ENCODE data around the gene RIMOC1. TPM values are rescaled to one million over a fixed set of nuclear protein-coding genes. Genes with fewer than 3 reads are reported as not detected.

Gene RIMOC1
- total RNA-seq, 1 donor from 2014 or later = 28.2 TPM

GRCh38 chr5:41925555-41925951 is 21.4 kb downstream of the RIMOC1 start:
- H3K4me1 ChIP-seq = peaks cover 5% of the 10 kb centered on the region
- peak overlapping the region; percentile 98 for H3K27ac ChIP-seq
- TF ChIP-seq CTCF (IDR thresholded peaks at IDR 0.05) = no peak
- H3K36me3 ChIP-seq = peaks cover 20% of the 10 kb centered on the region
- H3K27me3 ChIP-seq = no peaks in the 10 kb centered on the region
- DNase-seq (no peak), ATAC-seq (no peak)
- H3K9me3 ChIP-seq = no peaks in the 10 kb centered on the region
- intact Hi-C loops (cut with DNase I) = no loop called here
- H3K4me3 ChIP-seq = peak overlapping the region; percentile 78

GRCh38 chr5:41927604-41928003 is 23.5 kb downstream of the RIMOC1 start:
- ATAC-seq = no peak
- H3K27me3 ChIP-seq = no peaks in the 10 kb centered on the region
- H3K27ac ChIP-seq = no peak overlapping the region
- peaks cover 8% of the 10 kb centered on the region for H3K36me3 ChIP-seq
- no peak overlapping the region for H3K4me3 ChIP-seq
- DNase-seq = no peak
- no peak for TF ChIP-seq CTCF (IDR thresholded peaks at IDR 0.05)
- H3K4me1 ChIP-seq = peaks cover 5% of the 10 kb centered on the region
- H3K9me3 ChIP-seq = no peaks in the 10 kb centered on the region
- intact Hi-C loops (cut with DNase I) = no loop called here

GRCh38 chr5:41929035-41929434 is 24.9 kb downstream of the RIMOC1 start:
- peaks cover 5% of the 10 kb centered on the region for H3K4me1 ChIP-seq
- no peak for ATAC-seq
- H3K27me3 ChIP-seq = no peaks in the 10 kb centered on the region
- no peak overlapping the region for H3K4me3 ChIP-seq
- DNase-seq = no peak
- intact Hi-C loops (cut with DNase I) = no loop called here
- no peak for TF ChIP-seq CTCF (IDR thresholded peaks at IDR 0.05)
- no peaks in the 10 kb centered on the region for H3K9me3 ChIP-seq
- peaks cover 14% of the 10 kb centered on the region for H3K36me3 ChIP-seq
- H3K27ac ChIP-seq = no peak overlapping the region

GRCh38 chr5:41932770-41933169 is 28.6 kb downstream of the RIMOC1 start:
- Histone ChIP-seq H3K27me3 (no peaks in the 10 kb centered on the region), H3K4me1 (no peaks in the 10 kb centered on the region), H3K9me3 (no peaks in the 10 kb centered on the region), H3K36me3 (peaks cover 34% of the 10 kb centered on the region), H3K27ac (no peak overlapping the region), H3K4me3 (no peak overlapping the region)
- DNase-seq (no peak), ATAC-seq (no peak)
- intact Hi-C loops (cut with DNase I) = no loop called here
- TF ChIP-seq CTCF (IDR thresholded peaks at IDR 0.05) = no peak

- intact Hi-C loops (cut with DNase I) = no loop called here
Observed at GRCh38 chr5:41935544-41935943, 31.4 kb downstream of the RIMOC1 start.

More at GRCh38 chr5:41935544-41935943, 31.4 kb downstream of the RIMOC1 start:
- TF ChIP-seq CTCF (IDR thresholded peaks at IDR 0.05) = no peak
- Histone ChIP-seq H3K27me3 (no peaks in the 10 kb centered on the region), H3K36me3 (peaks cover 26% of the 10 kb centered on the region), H3K27ac (no peak overlapping the region), H3K4me1 (no peaks in the 10 kb centered on the region), H3K4me3 (no peak overlapping the region), H3K9me3 (no peaks in the 10 kb centered on the region)
- no peak for DNase-seq
- ATAC-seq = no peak

Measured in upper lobe of right lung (tissue), 1 donor.